Ishikawa (cell line): Measurements from ENCODE around the gene ERBB2.

Experiments used
- CREB1 ChIP-seq: IDR thresholded peaks from 2 replicates; pipeline ENCODE4 v1.6.1; 2012; ENCODE audit warnings: low read depth
- EGR1 ChIP-seq: IDR thresholded peaks from 2 replicates; pipeline ENCODE4 v1.6.1; 2012
- EP300 ChIP-seq: IDR thresholded peaks from 2 replicates; pipeline ENCODE4 v1.6.1; 2012; ENCODE audit warnings: borderline replicate concordance
- FOXM1 ChIP-seq: IDR thresholded peaks from 2 replicates; pipeline ENCODE4 v1.6.1; 2012; ENCODE audit warnings: low read depth, borderline replicate concordance
- TF ChIP-seq, protein P1 (sequence below): IDR thresholded peaks from 2 replicates; pipeline ENCODE4 v1.6.1; 2012; ENCODE audit warnings: low read depth, mild to moderate bottlenecking

DNA sequence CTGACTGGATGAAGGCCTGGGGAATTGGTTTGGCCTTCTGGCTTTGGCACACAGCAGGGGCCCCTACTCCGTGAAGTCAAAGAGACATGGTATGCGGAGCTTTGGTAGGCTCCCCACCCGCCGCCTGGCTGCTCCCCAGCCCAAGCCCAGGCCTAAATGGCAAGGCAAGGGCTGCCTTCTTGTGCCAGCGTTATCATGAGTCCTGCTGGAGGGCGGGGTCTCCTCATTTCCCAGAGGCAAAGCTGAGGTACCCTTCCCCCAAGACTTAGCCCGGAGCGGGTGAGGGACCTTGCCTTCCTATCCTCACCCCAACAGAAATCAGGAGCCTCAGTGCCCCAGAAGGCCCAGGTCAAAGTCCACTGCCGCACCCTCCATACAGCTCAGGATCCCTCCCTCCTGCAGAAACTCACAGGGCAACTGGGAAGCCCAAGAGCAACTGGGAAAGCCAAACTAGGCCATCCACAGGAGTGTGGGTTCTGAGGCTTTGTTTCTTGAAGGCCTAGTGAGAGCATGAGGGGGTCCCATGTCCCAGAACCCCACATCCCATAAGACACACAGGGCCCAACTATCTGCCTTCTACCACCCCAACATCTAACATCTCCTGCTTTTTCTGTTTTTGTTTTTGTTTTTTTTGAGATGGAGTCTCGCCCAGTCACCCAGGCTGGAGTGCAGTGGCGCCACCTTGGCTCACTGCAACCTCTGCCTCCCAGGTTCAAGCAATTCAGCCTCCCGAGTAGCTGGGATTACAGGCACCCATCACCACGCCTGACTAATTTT is 21.3 kb upstream of the ERBB2 start:
- TF ChIP-seq FOXM1 (no peak), CREB1 (no peak), EP300 (no peak), EGR1 (no peak)
- TF ChIP-seq, protein P1, sequence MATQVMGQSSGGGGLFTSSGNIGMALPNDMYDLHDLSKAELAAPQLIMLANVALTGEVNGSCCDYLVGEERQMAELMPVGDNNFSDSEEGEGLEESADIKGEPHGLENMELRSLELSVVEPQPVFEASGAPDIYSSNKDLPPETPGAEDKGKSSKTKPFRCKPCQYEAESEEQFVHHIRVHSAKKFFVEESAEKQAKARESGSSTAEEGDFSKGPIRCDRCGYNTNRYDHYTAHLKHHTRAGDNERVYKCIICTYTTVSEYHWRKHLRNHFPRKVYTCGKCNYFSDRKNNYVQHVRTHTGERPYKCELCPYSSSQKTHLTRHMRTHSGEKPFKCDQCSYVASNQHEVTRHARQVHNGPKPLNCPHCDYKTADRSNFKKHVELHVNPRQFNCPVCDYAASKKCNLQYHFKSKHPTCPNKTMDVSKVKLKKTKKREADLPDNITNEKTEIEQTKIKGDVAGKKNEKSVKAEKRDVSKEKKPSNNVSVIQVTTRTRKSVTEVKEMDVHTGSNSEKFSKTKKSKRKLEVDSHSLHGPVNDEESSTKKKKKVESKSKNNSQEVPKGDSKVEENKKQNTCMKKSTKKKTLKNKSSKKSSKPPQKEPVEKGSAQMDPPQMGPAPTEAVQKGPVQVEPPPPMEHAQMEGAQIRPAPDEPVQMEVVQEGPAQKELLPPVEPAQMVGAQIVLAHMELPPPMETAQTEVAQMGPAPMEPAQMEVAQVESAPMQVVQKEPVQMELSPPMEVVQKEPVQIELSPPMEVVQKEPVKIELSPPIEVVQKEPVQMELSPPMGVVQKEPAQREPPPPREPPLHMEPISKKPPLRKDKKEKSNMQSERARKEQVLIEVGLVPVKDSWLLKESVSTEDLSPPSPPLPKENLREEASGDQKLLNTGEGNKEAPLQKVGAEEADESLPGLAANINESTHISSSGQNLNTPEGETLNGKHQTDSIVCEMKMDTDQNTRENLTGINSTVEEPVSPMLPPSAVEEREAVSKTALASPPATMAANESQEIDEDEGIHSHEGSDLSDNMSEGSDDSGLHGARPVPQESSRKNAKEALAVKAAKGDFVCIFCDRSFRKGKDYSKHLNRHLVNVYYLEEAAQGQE: no peak
